ENCODE results near the gene MICAL3.

DNA sequence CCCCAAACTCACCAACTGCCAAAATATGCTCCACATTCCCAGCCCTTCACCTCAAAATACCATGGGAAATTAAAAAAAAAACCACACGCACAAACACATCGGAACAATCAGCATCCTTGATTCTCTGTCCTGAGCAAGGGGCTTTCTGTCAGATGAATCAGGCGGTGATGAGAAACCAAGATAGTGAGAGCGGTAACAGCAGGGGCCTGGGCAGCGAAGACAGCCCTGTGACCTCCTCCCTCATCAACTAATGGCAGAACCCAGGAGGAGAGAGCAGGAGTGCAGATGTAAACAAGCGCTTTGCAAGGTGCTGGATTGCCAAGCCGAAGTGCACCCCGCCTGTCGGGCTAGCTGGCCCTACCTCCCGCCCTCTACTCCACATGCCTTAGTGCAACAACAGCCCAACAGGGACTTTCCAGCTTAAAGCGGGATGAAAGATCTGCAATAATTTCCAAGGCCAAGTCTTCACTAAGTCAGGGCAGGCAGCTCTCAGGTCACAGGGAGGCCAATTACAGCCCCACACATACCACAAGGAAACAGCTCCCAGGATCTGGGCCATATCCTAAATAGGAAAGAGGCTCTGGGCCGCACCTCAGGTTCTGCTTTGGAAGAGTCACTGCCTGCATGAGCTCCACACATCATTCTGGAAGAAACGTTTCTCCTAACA, 177.9 kb downstream of the MICAL3 start:
- TF ChIP-seq POLR2AphosphoS5 (IDR thresholded peaks at IDR 0.05; ENCODE audit: low read depth, low read length) (no peak), TAF1 (IDR thresholded peaks at IDR 0.05; ENCODE audit: borderline replicate concordance, insufficient read depth, low read length) (no peak), SIN3A (IDR thresholded peaks at IDR 0.05; ENCODE audit: borderline replicate concordance, insufficient read depth, low read length) (no peak)
- TF ChIP-seq, protein P1, sequence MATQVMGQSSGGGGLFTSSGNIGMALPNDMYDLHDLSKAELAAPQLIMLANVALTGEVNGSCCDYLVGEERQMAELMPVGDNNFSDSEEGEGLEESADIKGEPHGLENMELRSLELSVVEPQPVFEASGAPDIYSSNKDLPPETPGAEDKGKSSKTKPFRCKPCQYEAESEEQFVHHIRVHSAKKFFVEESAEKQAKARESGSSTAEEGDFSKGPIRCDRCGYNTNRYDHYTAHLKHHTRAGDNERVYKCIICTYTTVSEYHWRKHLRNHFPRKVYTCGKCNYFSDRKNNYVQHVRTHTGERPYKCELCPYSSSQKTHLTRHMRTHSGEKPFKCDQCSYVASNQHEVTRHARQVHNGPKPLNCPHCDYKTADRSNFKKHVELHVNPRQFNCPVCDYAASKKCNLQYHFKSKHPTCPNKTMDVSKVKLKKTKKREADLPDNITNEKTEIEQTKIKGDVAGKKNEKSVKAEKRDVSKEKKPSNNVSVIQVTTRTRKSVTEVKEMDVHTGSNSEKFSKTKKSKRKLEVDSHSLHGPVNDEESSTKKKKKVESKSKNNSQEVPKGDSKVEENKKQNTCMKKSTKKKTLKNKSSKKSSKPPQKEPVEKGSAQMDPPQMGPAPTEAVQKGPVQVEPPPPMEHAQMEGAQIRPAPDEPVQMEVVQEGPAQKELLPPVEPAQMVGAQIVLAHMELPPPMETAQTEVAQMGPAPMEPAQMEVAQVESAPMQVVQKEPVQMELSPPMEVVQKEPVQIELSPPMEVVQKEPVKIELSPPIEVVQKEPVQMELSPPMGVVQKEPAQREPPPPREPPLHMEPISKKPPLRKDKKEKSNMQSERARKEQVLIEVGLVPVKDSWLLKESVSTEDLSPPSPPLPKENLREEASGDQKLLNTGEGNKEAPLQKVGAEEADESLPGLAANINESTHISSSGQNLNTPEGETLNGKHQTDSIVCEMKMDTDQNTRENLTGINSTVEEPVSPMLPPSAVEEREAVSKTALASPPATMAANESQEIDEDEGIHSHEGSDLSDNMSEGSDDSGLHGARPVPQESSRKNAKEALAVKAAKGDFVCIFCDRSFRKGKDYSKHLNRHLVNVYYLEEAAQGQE (IDR thresholded peaks at IDR 0.05; ENCODE audit: insufficient read depth in 1 of 2, low read depth in 2 of 2, low read length in 2 of 2), result no peak

Measured in PFSK-1 (cell line).